Kidney (tissue), 14 donors: ENCODE measurements around the gene COPZ1. TPM values are rescaled to one million over a fixed set of nuclear protein-coding genes. Genes with fewer than 3 reads are reported as not detected.
A peak's percentile ranks its signal among the peaks of the same experiment; 100 is the strongest.

ENCODE experiments used
- DNase-seq, 5 donors: peaks; one replicate each; pipeline ENCODE4 v3.0.0-alpha.2; 2013 to 2020
- FAIRE-seq: peaks from 2 replicates; lab custom pipeline; 2012; peaks lifted over from hg19 to GRCh38; lab: Jason Lieb, UNC
- H3K27ac ChIP-seq, 2 donors: one replicate each; pipeline ENCODE4 v1.7.0; 2013; ENCODE audit warnings: low read depth in 2 of 2, low read length in 2 of 2, inconsistent platforms in 1 of 2
- H3K27me3 ChIP-seq: one replicate; pipeline ENCODE4 v1.7.1; 2013; ENCODE audit warnings: low read length, inconsistent platforms; ENCODE audit not compliant: control insufficient read depth, insufficient read depth
- H3K36me3 ChIP-seq, 3 donors: one replicate each; pipeline versions ENCODE4 v1.7.0 to v1.7.1; 2013; ENCODE audit warnings: low read length in 3 of 3, control low read depth in 1 of 3, inconsistent platforms in 1 of 3; ENCODE audit not compliant: insufficient read depth in 3 of 3, control insufficient read depth in 2 of 3
- H3K4me1 ChIP-seq, 3 donors: one replicate each; pipeline versions ENCODE4 v1.7.0 to v1.7.1; 2013; ENCODE audit warnings: low read length in 3 of 3, inconsistent platforms in 1 of 3, low read depth in 1 of 3; ENCODE audit not compliant: control insufficient read depth in 2 of 3, insufficient read depth in 2 of 3
- H3K4me3 ChIP-seq, 3 donors: one replicate each; pipeline versions ENCODE4 v1.7.0 to v1.8.1; 2013; ENCODE audit warnings: low read length in 3 of 3, control low read depth in 1 of 3, inconsistent platforms in 1 of 3
- H3K9ac ChIP-seq, 3 donors: one replicate each; pipeline versions ENCODE4 v1.7.0 to v1.7.1; 2013; ENCODE audit warnings: low read length in 3 of 3, control low read depth in 1 of 3, inconsistent platforms in 1 of 3
- H3K9me3 ChIP-seq, 3 donors: one replicate each; pipeline versions ENCODE4 v1.7.0 to v1.7.1; 2013; ENCODE audit warnings: low read length in 3 of 3, control low read depth in 1 of 3, inconsistent platforms in 1 of 3; ENCODE audit not compliant: control insufficient read depth in 2 of 3, insufficient read depth in 1 of 3
- intact Hi-C: fragments of 100-400 bp; cut with DNase I; formaldehyde crosslinking; loops from one replicate; pipeline ENCODE4 v1.11.1; 2022
- polyA plus RNA-seq: library from polyadenylated mRNA; stranded (reverse); fragments of 350-450 nt; fragmentation: Illumina TruSeq; extraction: RNeasy Lipid Tissue Mini Kit (QIAGEN cat#74804); gene quantifications from one replicate; pipeline ENCODE4 v1.2.3, GENCODE V29; 2014; ENCODE audit warnings: low read depth, low replicate concordance; ENCODE audit not compliant: insufficient read depth
- total RNA-seq: library from RNA; stranded (reverse); fragmentation: NEBNext Ultra II Directional; extraction: Animal tissue kit (Norgen Biotek cat#: 25700); gene quantifications from one replicate; pipeline ENCODE4 v1.2.1, GENCODE V29; 2021
- TF ChIP-seq, protein P1 (sequence below): IDR thresholded peaks from 3 replicates; pipeline ENCODE4 v1.5.1; 2012; ENCODE audit warnings: mild to moderate bottlenecking, moderate library complexity, borderline replicate concordance; ENCODE audit not compliant: insufficient read depth; ENCODE audit errors: extremely low read depth
- donor health status: control.
- donor health status: control.
- donor health status: control.
- donor health status: control.
- donor health status: control.
- donor health status: DM: yes; HTN: yes; CAD: no.
- donor health status: Normal renal cell carcinoma (clear cell type).

Gene COPZ1
- total and polyA plus RNA-seq, 2 donors from 2014 or later = 141 to 181 TPM

DNA sequence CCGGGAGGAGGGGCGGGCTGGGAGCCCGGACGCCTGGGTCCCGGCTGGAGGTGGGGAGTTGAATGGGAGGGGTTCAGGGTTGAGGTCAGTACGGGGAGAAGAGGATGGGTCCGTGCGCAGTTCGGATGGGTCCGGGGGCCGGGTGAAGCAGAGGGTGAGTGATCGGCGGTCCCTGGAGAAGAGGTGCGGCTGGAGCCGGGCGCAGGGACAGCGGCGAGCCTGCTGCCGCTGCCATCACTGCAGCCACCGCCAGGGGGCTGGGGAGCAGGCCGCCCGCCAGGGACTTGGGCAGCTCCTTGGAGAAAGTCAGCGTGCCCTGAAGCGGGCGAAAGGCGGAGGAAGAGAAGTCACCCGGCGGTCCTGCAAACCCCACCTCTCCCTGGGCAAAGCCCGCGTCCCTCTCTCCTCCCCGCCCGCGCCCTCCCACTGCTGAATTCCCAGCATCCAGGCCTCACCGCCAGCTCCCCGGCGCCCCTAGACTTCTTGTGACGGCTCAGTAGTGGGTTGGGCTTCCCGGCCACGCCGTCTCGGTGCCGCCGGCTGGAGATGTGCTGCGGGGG is 45.3 kb downstream of the COPZ1 start:
- Histone ChIP-seq H3K4me3 (peak overlapping the region in 1 of 3 donors; percentile 9), H3K9me3 (no peaks in the 10 kb centered on the region), H3K4me1 (peaks cover 0 to 15% (median 6%) of the 10 kb centered on the region in 3 donors), H3K9ac (peak overlapping the region in 1 of 3 donors; percentile 34), H3K36me3 (no peaks in the 10 kb centered on the region), H3K27me3 (no peaks in the 10 kb centered on the region), H3K27ac (peak overlapping the region in 1 of 2 donors; percentile 7)
- DNase-seq (peak; percentile 88 to 94 (median 93)), FAIRE-seq (no peak)
- intact Hi-C loops = loop anchor here (10.0 kb wide), 1 partner anchor 145 kb away; no protein-coding TSS in a partner anchor
- TF ChIP-seq, protein P1, sequence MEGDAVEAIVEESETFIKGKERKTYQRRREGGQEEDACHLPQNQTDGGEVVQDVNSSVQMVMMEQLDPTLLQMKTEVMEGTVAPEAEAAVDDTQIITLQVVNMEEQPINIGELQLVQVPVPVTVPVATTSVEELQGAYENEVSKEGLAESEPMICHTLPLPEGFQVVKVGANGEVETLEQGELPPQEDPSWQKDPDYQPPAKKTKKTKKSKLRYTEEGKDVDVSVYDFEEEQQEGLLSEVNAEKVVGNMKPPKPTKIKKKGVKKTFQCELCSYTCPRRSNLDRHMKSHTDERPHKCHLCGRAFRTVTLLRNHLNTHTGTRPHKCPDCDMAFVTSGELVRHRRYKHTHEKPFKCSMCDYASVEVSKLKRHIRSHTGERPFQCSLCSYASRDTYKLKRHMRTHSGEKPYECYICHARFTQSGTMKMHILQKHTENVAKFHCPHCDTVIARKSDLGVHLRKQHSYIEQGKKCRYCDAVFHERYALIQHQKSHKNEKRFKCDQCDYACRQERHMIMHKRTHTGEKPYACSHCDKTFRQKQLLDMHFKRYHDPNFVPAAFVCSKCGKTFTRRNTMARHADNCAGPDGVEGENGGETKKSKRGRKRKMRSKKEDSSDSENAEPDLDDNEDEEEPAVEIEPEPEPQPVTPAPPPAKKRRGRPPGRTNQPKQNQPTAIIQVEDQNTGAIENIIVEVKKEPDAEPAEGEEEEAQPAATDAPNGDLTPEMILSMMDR = peak; percentile 98

DNA sequence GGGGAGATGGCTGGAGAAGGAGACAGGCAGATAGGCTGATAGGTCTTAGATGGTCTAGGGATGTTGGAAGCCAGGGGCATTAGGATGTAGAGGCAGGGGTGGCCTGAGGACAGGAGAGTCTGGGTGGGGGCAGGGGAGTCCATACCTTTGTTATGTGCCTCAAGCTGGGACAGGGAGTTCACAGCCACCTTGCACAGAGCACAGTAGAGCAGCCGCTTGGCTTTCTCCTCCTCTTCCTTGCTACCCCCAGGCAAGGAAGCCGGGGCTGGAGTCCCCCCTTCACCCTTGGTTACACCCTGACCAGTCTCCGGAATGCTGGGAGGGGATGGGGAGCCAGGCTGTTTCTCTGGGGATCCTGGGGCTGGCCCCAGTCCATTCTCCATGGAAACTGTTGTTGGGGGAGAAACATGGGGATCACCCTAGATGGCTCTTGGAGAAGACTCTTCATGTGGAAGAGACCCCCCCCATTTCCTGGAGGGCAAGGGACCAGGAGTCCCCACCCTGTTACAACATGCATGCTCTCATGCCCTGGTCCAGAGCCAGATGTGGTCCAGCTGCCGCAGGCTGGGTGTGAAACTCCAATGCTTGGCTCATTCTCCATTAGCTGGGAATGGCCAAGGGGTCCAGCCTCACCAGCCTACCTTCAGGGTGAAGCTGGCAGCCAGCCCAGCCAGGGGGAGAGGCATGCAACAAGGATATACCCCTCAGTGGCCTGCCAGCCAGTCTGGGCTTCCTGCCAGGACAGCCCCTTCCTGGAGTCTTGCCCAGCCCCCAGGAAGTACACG is 46.6 kb downstream of the COPZ1 start:
- Histone ChIP-seq H3K27ac (no peak overlapping the region), H3K4me3 (no peak overlapping the region), H3K9me3 (no peaks in the 10 kb centered on the region), H3K9ac (no peak overlapping the region), H3K4me1 (peaks cover 0 to 15% (median 6%) of the 10 kb centered on the region in 3 donors), H3K36me3 (no peaks in the 10 kb centered on the region), H3K27me3 (no peaks in the 10 kb centered on the region)
- TF ChIP-seq, protein P1 = no peak
- FAIRE-seq = no peak
- intact Hi-C loops = loop anchor here (10.0 kb wide), 1 partner anchor 147 kb away; no protein-coding TSS in a partner anchor
- DNase-seq = peak; percentile 57 to 94 (median 82)

DNA sequence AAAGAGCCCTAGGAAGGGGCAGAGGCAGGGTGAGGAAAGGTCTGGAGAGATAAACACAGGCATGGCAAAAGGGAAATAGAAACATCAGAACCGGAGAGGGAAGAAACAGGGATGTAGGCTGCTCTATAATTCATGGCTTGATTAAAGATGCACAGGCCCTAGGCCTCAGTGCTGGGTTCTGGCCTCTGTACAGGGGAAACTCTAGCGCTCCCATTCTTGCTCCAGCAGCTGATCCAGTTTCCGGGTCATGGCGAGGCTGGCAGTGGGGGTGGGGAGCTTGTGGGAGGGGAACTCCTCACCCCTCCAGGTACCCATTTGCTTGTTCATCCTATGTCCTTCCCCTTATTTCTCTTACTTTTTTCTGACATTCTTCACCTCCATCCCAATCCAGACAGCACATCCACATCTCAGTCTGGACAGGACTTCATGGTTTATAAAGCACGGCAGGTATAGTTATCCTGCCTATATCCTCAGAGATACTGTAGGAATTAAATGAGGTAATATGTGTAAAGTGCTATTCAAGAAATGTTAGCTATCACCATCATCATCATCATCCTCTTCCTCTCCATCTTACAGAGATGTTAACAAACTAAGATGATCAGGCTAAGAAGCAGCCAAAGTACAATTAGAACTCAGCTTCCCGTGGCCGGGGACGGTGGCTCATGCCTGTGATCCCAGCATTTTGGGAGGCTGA is 47.3 kb downstream of the COPZ1 start:
- DNase-seq = peak in 2 of 5 donors; percentile 44 to 88
- TF ChIP-seq, protein P1 = no peak
- intact Hi-C loops = loop anchor here (10.0 kb wide), 1 partner anchor 147 kb away; no protein-coding TSS in a partner anchor
- Histone ChIP-seq H3K4me3 (no peak overlapping the region), H3K27me3 (no peaks in the 10 kb centered on the region), H3K36me3 (no peaks in the 10 kb centered on the region), H3K9me3 (no peaks in the 10 kb centered on the region), H3K27ac (no peak overlapping the region), H3K4me1 (peaks cover 0 to 15% (median 6%) of the 10 kb centered on the region in 3 donors), H3K9ac (no peak overlapping the region)
- FAIRE-seq = no peak
